H1 (cell line): ENCODE results near the gene TAF15. TPM values are rescaled to one million over a fixed set of nuclear protein-coding genes. Genes with fewer than 3 reads are reported as not detected.

ENCODE experiments used
- CHD7 ChIP-seq: fragments of 300-600 bp; sonication (generic); IDR thresholded peaks from 2 replicates; pipeline ENCODE4 v1.7.1; 2012; ENCODE audit warnings: low read length, moderate library complexity, mild to moderate bottlenecking, inconsistent platforms; ENCODE audit not compliant: insufficient replicate concordance
- polyA plus RNA-seq, 7 experiments: library from polyadenylated mRNA; depleted of rRNA in 3 of 7; stranded (reverse) in 5 of 7; unstranded in 2 of 7; fragments of >200 nt in 5 of 7; fragments of 200-250 nt in 2 of 7; gene quantifications; 1 replicate in 5 of 7; 2 replicates in 1 of 7; 4 replicates in 1 of 7; pipeline versions ENCODE4 v1.2.1 to v1.2.3, GENCODE V29; 2011 to 2013; ENCODE audit warnings: missing spikeins in 2 of 7, mixed read lengths in 2 of 7
- total RNA-seq: library from RNA; stranded (reverse); fragmentation: NEBNext Ultra II Directional; extraction: Animal tissue kit (Norgen Biotek cat#: 25700); gene quantifications from 2 replicates; pipeline ENCODE4 v1.2.1, GENCODE V29; 2021

Gene TAF15
- total and polyA plus RNA-seq, 2 of the 8 experiments (the other 6 are each of a cell fraction or from before 2014, with no cell fraction given): 80.1 to 338 TPM

DNA sequence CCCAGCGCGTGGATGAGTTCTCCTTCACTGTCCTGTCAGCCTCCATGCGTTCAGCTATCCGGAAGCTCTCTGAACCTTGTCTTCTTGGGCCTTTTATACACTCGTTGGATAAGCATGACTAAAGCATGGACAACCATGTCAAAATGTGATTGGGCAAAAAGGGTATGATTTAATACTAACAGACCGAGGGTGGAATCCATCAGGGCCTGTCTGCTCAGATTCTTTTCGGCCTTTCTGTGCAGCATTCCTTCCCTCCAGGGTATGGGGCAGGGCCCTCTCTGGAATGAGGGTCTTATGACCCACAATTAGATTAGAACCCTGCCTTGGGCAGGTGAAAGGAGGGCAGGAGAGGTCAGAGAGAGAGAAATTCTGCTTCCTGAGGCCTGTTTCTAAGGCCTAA, 84.9 kb downstream of the TAF15 start (continued):
- TF ChIP-seq CHD7: no peak
- TF ChIP-seq, all 59 proteins: peak for 0
